Measurements from ENCODE around the gene EFHC2.

EFHC2 gene

DNA sequence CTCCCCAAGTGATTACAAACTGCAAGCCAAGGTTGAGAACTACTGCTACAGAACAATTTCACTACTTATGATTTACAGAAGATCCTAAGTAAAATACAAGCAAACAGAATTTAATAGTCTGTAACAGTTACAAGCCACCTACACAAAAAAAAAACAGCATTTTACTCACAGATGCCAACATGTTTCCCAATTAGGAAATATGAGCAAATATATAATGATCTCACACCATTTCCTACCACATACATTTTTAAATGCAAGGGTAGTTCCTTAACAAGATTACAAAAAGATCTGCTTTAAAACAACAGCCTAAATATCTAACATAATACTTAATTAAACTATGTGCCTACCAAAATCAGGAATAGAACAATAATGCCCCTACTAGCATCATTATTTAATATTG, 63.4 kb downstream of the EFHC2 start:
- Histone ChIP-seq H3K9me3 (ENCODE audit: control insufficient read depth, insufficient read depth, low read depth, low read length) (no peaks in the 10 kb centered on the region), H3K4me1 (ENCODE audit: control insufficient read depth, insufficient read depth, low read length) (no peaks in the 10 kb centered on the region), H3K27ac (ENCODE audit: extremely low read depth, low read depth, low read length) (no peak overlapping the region), H3K4me3 (ENCODE audit: low read depth, low read length) (no peak overlapping the region), H3K36me3 (ENCODE audit: control insufficient read depth in 2 of 2, insufficient read depth in 1 of 2, low read length in 2 of 2) (no peaks in the 10 kb centered on the region)
- CTCF ChIA-PET: interaction anchor here (0.7 kb wide), 1 partner anchor 319 kb away, joined by 4 read pairs; no protein-coding TSS in a partner anchor
- no peak for TF ChIP-seq RBAK (tag by site-specific recombination; IDR thresholded peaks at IDR 0.05)
- POLR2A ChIA-PET: no interaction called here

DNA sequence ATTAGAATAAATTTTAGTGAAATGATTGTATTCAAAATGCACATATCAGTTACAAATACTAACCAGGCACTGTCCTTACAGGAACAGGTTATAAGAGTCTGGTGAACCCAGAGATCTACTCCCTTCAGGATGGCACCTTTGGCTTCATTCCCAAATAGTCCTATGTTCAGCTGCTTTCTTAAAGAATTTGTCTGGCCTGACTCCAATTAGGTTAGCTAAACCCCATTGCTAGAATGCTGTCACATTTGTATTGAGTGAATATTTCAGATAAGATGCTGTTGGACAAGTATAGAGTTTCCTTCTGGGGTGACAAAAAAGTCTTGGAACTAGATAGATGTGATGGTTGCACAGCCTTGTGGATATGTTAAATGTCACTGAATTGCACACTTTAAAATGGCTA, 69.4 kb downstream of the EFHC2 start:
- CTCF ChIA-PET: interaction anchor here (0.6 to 1.0 kb wide), 3 partner anchors 202 to 319 kb away, joined by 3 read pairs; no protein-coding TSS in a partner anchor
- TF ChIP-seq, protein P1, sequence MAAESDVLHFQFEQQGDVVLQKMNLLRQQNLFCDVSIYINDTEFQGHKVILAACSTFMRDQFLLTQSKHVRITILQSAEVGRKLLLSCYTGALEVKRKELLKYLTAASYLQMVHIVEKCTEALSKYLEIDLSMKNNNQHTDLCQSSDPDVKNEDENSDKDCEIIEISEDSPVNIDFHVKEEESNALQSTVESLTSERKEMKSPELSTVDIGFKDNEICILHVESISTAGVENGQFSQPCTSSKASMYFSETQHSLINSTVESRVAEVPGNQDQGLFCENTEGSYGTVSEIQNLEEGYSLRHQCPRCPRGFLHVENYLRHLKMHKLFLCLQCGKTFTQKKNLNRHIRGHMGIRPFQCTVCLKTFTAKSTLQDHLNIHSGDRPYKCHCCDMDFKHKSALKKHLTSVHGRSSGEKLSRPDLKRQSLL (tag by site-specific recombination; IDR thresholded peaks at IDR 0.05): no peak
- no peak for TF ChIP-seq ZNF175 (tag by site-specific recombination; IDR thresholded peaks at IDR 0.05)
- no peak for TF ChIP-seq ZNF571 (tag by site-specific recombination; IDR thresholded peaks at IDR 0.05)
- no peak for TF ChIP-seq ZNF391 (tag by site-specific recombination; IDR thresholded peaks at IDR 0.05; ENCODE audit: borderline replicate concordance, low read depth)
- no peak for TF ChIP-seq ZNF169 (tag by site-specific recombination; IDR thresholded peaks at IDR 0.05)
- TF ChIP-seq ZNF394 (tag by site-specific recombination; IDR thresholded peaks at IDR 0.05; ENCODE audit: borderline replicate concordance): no peak
- Histone ChIP-seq H3K4me3 (ENCODE audit: low read depth, low read length) (no peak overlapping the region), H3K4me1 (ENCODE audit: control insufficient read depth, insufficient read depth, low read length) (no peaks in the 10 kb centered on the region), H3K27ac (ENCODE audit: extremely low read depth, low read depth, low read length) (no peak overlapping the region), H3K9me3 (ENCODE audit: control insufficient read depth, insufficient read depth, low read depth, low read length) (no peaks in the 10 kb centered on the region), H3K36me3 (ENCODE audit: control insufficient read depth in 2 of 2, insufficient read depth in 1 of 2, low read length in 2 of 2) (no peaks in the 10 kb centered on the region)
- POLR2A ChIA-PET: interaction anchor here (1.1 kb wide), 1 partner anchor 266 kb away, joined by 3 read pairs; no protein-coding TSS in a partner anchor

DNA sequence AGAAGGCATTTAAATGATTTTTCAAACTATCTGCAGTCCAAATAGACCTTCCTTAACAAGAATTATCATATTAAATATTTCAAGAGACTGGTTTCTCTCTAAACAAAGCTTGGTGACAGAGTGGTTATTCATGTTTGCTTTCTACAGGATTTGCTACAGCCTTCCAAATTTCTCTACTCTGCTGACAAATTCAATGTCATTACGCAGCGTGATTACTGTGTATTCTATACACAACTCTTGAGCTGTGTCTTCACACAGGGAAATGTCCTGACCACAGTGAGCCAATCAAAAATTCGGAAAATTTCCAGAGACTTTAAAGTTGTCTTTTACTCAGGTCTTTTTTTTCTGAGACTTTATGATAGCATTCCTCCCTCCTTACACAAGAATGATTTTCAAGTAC, 75.6 kb downstream of the EFHC2 start:
- Histone ChIP-seq H3K27ac (ENCODE audit: extremely low read depth, low read depth, low read length) (no peak overlapping the region), H3K36me3 (ENCODE audit: control insufficient read depth in 2 of 2, insufficient read depth in 1 of 2, low read length in 2 of 2) (no peaks in the 10 kb centered on the region), H3K4me1 (ENCODE audit: control insufficient read depth, insufficient read depth, low read length) (no peaks in the 10 kb centered on the region), H3K9me3 (ENCODE audit: control insufficient read depth, insufficient read depth, low read depth, low read length) (no peaks in the 10 kb centered on the region), H3K4me3 (ENCODE audit: low read depth, low read length) (no peak overlapping the region)
- TF ChIP-seq, protein P2, sequence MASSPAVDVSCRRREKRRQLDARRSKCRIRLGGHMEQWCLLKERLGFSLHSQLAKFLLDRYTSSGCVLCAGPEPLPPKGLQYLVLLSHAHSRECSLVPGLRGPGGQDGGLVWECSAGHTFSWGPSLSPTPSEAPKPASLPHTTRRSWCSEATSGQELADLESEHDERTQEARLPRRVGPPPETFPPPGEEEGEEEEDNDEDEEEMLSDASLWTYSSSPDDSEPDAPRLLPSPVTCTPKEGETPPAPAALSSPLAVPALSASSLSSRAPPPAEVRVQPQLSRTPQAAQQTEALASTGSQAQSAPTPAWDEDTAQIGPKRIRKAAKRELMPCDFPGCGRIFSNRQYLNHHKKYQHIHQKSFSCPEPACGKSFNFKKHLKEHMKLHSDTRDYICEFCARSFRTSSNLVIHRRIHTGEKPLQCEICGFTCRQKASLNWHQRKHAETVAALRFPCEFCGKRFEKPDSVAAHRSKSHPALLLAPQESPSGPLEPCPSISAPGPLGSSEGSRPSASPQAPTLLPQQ (tag by site-specific recombination; IDR thresholded peaks at IDR 0.05): no peak
- TF ChIP-seq ZNF623 (tag by site-specific recombination; IDR thresholded peaks at IDR 0.05) (no peak), SCRT2 (tag by site-specific recombination; IDR thresholded peaks at IDR 0.05) (no peak)
- TF ChIP-seq, protein P3, sequence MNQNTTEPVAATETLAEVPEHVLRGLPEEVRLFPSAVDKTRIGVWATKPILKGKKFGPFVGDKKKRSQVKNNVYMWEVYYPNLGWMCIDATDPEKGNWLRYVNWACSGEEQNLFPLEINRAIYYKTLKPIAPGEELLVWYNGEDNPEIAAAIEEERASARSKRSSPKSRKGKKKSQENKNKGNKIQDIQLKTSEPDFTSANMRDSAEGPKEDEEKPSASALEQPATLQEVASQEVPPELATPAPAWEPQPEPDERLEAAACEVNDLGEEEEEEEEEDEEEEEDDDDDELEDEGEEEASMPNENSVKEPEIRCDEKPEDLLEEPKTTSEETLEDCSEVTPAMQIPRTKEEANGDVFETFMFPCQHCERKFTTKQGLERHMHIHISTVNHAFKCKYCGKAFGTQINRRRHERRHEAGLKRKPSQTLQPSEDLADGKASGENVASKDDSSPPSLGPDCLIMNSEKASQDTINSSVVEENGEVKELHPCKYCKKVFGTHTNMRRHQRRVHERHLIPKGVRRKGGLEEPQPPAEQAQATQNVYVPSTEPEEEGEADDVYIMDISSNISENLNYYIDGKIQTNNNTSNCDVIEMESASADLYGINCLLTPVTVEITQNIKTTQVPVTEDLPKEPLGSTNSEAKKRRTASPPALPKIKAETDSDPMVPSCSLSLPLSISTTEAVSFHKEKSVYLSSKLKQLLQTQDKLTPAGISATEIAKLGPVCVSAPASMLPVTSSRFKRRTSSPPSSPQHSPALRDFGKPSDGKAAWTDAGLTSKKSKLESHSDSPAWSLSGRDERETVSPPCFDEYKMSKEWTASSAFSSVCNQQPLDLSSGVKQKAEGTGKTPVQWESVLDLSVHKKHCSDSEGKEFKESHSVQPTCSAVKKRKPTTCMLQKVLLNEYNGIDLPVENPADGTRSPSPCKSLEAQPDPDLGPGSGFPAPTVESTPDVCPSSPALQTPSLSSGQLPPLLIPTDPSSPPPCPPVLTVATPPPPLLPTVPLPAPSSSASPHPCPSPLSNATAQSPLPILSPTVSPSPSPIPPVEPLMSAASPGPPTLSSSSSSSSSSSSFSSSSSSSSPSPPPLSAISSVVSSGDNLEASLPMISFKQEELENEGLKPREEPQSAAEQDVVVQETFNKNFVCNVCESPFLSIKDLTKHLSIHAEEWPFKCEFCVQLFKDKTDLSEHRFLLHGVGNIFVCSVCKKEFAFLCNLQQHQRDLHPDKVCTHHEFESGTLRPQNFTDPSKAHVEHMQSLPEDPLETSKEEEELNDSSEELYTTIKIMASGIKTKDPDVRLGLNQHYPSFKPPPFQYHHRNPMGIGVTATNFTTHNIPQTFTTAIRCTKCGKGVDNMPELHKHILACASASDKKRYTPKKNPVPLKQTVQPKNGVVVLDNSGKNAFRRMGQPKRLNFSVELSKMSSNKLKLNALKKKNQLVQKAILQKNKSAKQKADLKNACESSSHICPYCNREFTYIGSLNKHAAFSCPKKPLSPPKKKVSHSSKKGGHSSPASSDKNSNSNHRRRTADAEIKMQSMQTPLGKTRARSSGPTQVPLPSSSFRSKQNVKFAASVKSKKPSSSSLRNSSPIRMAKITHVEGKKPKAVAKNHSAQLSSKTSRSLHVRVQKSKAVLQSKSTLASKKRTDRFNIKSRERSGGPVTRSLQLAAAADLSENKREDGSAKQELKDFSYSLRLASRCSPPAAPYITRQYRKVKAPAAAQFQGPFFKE (tag by site-specific recombination; IDR thresholded peaks at IDR 0.05; ENCODE audit: borderline replicate concordance): no peak
- ChIA-PET CTCF (interaction anchor here (0.9 kb wide), 1 partner anchor 24 kb away, joined by 3 read pairs; no protein-coding TSS in a partner anchor), POLR2A (no interaction called here)

All from HEK293 (cell line).